ENCODE measurements around the gene PTGR3. TPM values are rescaled to one million over a fixed set of nuclear protein-coding genes. Genes with fewer than 3 reads are reported as not detected.
A peak's percentile ranks its signal among the peaks of the same experiment; 100 is the strongest.

Gene PTGR3
- total RNA-seq, 1 donor from 2014 or later = 6.6 TPM

DNA sequence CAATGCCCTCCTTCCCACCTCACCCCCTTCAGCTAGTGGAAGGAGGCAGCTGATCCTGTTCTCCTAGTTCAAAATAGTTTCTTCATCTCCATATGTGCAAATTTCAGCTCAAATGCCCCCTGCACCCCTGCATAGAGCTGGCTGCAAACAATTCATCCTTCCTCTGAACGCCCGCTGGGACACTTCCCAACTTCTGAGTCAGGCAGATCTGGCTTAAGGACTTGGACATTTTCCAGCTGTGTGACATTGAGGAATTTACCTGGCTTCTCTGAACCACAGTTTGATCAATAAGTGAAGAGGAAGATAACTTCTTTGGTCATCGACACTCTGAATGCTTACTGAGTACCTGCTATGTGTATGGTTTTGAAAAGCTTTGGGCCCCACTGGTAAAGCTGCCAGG lies 23.5 kb downstream of the PTGR3 start:
- no peaks in the 10 kb centered on the region for H3K27me3 ChIP-seq (ENCODE audit: control insufficient read depth, insufficient read depth, low read length)
- DNase-seq (ENCODE audit: low read depth) = no peak
- no peak overlapping the region for H3K4me3 ChIP-seq (ENCODE audit: low read depth, low read length)
- TF ChIP-seq, protein P1, sequence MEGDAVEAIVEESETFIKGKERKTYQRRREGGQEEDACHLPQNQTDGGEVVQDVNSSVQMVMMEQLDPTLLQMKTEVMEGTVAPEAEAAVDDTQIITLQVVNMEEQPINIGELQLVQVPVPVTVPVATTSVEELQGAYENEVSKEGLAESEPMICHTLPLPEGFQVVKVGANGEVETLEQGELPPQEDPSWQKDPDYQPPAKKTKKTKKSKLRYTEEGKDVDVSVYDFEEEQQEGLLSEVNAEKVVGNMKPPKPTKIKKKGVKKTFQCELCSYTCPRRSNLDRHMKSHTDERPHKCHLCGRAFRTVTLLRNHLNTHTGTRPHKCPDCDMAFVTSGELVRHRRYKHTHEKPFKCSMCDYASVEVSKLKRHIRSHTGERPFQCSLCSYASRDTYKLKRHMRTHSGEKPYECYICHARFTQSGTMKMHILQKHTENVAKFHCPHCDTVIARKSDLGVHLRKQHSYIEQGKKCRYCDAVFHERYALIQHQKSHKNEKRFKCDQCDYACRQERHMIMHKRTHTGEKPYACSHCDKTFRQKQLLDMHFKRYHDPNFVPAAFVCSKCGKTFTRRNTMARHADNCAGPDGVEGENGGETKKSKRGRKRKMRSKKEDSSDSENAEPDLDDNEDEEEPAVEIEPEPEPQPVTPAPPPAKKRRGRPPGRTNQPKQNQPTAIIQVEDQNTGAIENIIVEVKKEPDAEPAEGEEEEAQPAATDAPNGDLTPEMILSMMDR (IDR thresholded peaks at IDR 0.05; ENCODE audit: insufficient read depth, low read length, poor library complexity, severe bottlenecking) = no peak
- no peaks in the 10 kb centered on the region for H3K36me3 ChIP-seq (ENCODE audit: control insufficient read depth, insufficient read depth, low read length)

DNA sequence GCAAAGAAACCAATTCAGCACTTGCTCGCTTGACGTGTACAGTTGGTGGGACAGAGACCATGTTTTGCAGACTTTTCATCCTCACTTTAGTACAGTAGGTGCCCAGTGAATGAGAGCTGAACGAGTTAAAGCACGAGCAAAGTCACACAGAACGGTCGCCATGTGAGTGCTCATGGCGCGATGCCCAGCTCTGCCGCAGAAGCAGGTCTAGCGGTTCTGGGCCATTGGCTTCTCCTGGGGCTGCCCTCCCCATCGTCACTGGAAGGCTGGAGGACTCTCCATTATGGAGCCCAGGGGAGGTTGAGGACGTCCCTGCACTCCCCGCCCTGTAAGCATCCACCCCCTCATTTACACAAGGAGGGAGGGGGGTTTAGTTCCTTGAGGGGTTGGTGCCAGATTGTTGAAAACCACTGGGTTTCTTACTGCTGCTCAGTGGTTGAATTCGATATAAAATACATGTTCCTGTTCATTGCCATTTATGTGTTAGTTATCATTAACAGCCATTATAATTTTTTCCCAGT lies 24.9 kb downstream of the PTGR3 start:
- Histone ChIP-seq H3K27me3 (ENCODE audit: control insufficient read depth, insufficient read depth, low read length) (no peaks in the 10 kb centered on the region), H3K4me3 (ENCODE audit: low read depth, low read length) (no peak overlapping the region), H3K36me3 (ENCODE audit: control insufficient read depth, insufficient read depth, low read length) (no peaks in the 10 kb centered on the region)
- DNase-seq (ENCODE audit: low read depth) = no peak
- TF ChIP-seq, protein P1 (IDR thresholded peaks at IDR 0.05; ENCODE audit: insufficient read depth, low read length, poor library complexity, severe bottlenecking) = no peak

DNA sequence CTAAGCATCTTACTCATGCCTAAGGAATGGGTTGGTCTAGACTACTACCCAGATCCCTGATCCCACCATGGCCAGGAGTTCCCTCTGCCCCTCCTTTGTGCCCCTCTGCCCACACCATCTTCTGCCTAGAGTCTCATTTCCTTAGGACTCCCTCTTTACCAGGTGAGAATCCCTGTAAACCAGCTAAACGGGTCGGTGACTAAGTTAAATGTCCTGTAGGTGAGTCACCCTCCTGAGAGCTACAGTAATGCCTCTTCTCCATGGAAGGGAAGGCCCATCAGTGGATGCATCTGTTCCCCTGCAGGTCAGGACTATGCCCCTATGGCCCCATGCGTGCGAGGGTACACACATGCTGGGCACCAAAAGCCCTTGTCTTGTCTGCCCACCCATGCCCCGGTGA lies 25.4 kb downstream of the PTGR3 start:
- H3K36me3 ChIP-seq (ENCODE audit: control insufficient read depth, insufficient read depth, low read length) = no peaks in the 10 kb centered on the region
- no peak overlapping the region for H3K4me3 ChIP-seq (ENCODE audit: low read depth, low read length)
- no peaks in the 10 kb centered on the region for H3K27me3 ChIP-seq (ENCODE audit: control insufficient read depth, insufficient read depth, low read length)
- DNase-seq (ENCODE audit: low read depth) = peak; percentile 37
- TF ChIP-seq, protein P1 (IDR thresholded peaks at IDR 0.05; ENCODE audit: insufficient read depth, low read length, poor library complexity, severe bottlenecking) = no peak

DNA sequence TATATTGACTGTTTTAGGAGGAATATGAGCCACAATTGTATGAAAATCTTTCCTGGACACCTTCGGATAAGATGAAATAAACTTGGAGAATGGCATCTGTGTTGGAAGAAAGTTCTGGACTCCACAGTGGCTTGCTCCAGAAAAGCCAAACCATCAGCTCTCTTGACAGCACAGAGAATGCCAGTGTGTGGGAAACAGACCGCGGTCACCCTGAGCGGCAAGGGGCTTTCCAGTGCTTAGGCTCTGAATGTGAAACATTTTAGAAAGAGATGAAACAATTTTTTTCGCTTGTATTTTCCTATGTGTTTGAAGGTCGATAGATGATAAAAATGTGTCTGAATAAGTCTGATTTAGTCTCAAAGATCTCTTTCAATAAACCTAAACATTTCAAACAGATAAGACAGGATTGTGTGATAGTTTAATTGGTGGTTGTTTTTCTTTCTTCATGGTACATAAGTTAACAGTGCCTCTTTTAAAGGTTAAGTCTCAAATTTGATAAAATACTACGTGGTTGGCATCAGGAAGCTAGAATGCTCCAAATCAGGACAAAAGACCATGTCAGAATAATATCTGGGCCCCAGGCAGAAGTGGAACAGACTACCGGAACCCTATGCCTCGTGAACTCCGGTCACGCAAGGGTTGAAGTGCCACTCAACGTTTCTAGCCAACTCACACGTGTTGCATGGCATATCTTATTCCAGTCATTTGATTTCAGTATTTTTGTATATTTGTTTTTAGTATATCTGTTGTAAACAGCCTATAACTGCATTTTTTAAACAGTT lies 28.9 kb downstream of the PTGR3 start:
- Histone ChIP-seq H3K27me3 (ENCODE audit: control insufficient read depth, insufficient read depth, low read length) (no peaks in the 10 kb centered on the region), H3K4me3 (ENCODE audit: low read depth, low read length) (no peak overlapping the region), H3K36me3 (ENCODE audit: control insufficient read depth, insufficient read depth, low read length) (no peaks in the 10 kb centered on the region)
- DNase-seq (ENCODE audit: low read depth) = no peak
- TF ChIP-seq, protein P1 (IDR thresholded peaks at IDR 0.05; ENCODE audit: insufficient read depth, low read length, poor library complexity, severe bottlenecking) = no peak

DNA sequence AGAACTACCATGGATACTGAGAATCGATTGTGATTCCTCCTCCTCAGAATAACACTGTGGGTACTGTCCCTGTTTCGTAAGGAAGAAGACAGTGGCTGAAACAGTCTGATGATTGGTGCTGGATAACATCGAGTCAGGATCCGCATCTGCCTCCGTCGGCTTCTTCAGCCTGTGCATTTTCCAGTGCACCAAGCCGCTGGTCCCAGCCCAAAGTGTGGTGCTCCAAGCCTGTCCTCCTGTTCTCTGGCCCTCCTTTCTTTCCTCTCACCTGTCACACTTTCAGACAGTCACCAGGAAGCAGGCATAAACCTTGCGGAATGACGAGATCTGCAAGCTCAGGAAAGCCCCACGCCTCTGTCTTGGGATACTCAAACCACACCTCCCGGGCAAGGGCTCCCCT lies 30.6 kb downstream of the PTGR3 start:
- TF ChIP-seq, protein P1 (IDR thresholded peaks at IDR 0.05; ENCODE audit: insufficient read depth, low read length, poor library complexity, severe bottlenecking) = no peak
- no peaks in the 10 kb centered on the region for H3K36me3 ChIP-seq (ENCODE audit: control insufficient read depth, insufficient read depth, low read length)
- H3K27me3 ChIP-seq (ENCODE audit: control insufficient read depth, insufficient read depth, low read length) = no peaks in the 10 kb centered on the region
- no peak overlapping the region for H3K4me3 ChIP-seq (ENCODE audit: low read depth, low read length)
- no peak for DNase-seq (ENCODE audit: low read depth)

DNA sequence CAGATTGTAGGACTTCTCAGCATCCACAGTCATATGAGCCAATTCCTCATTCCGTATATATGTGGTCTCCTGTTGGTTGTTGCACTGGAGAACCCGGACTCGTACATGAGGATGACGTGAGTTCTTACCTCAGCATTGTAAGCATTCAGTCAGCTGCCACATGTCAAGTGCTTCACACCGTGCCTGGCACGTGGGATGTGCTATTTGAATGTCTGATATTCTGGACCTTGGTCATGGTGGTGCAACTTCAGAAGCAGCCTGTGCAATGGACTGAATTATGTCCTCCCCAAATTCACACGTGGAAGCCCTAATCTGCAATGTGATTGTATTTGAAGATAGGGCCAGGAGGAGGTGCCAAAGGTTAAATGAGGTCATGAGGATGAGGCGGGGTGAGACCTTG lies 32.1 kb downstream of the PTGR3 start:
- Histone ChIP-seq H3K4me3 (ENCODE audit: low read depth, low read length) (no peak overlapping the region), H3K27me3 (ENCODE audit: control insufficient read depth, insufficient read depth, low read length) (no peaks in the 10 kb centered on the region), H3K36me3 (ENCODE audit: control insufficient read depth, insufficient read depth, low read length) (no peaks in the 10 kb centered on the region)
- TF ChIP-seq, protein P1 (IDR thresholded peaks at IDR 0.05; ENCODE audit: insufficient read depth, low read length, poor library complexity, severe bottlenecking) = no peak
- DNase-seq (ENCODE audit: low read depth) = no peak
